GM19035 (cell line): ENCODE measurements around the gene CLSTN2.

ENCODE experiments used
- ATAC-seq: cut with Tn5 transposase; IDR thresholded peaks from one replicate; pipeline ENCODE4 v1.9.1; 2021; ENCODE audit not compliant: unreplicated experiment

Gene CLSTN2

DNA sequence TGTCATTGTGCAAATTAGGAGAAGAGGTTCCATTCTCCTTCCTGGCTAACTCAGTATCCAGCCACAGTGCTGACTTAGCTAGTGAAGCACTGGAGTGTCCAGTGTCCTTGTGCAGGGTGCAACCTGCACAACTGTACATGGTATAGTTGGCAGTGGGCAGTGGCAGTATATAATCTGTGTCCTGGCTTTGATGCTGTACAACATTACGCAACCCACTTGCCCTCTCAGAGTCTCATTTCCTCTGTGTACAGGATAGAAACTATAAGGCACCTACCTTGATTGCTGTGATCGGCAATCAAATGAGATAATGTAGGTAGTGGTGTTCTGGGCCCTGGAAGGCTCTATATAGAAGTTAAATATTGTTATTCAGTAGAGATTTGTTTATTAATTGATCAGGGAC is 333.6 kb downstream of the CLSTN2 start:
- ATAC-seq = no peak

GRCh38 chr3:140270329-140270728 is 335.3 kb downstream of the CLSTN2 start:
- ATAC-seq = no peak

GRCh38 chr3:140273542-140274195 is 338.7 kb downstream of the CLSTN2 start:
- no peak for ATAC-seq

DNA sequence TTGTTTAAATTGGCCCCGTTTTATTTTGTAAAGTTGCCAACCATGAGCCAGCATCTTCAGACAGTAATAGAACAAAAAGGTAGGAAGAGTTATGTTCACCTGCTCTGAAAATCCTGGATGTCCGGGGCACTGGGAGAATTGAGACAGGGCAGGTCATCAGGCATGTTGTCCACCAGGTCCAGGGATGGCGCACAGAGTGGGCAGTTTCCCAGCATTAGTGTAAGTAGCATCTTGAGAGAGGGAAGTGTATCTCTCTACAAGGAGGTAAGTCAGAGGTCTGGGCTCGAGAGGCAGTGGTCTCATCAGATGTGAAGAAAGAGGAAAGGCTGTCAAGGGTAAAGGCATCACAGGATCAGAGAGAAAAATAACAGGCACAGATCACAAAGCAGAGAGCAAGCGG is 339.4 kb downstream of the CLSTN2 start:
- no peak for ATAC-seq

- no peak for ATAC-seq
Measured at GRCh38 chr3:140276703-140277102, 341.7 kb downstream of the CLSTN2 start.

GRCh38 chr3:140277886-140278285 is 342.9 kb downstream of the CLSTN2 start:
- no peak for ATAC-seq

GRCh38 chr3:140284372-140284771 is 349.4 kb downstream of the CLSTN2 start:
- ATAC-seq = no peak

DNA sequence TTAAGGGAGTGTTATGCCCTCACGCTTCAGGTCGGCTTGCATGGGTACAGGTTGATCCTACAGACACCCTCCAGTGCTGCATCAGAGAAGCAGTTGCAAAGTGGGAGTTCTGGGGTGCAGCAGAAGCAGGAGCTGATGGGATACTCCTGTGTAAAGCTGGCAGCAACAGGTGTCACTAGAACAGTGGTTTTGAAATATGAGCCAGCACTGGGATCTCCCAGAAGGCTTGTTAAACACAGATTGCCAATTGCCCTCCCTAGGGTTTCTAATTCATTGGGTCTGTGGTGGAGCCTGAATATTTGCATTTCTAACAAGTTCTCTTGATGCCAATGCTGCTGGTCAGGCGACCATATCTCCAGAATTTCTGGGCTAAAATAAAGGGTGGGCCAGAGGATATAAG is 350.4 kb downstream of the CLSTN2 start:
- ATAC-seq = no peak

- no peak for ATAC-seq
Measured at GRCh38 chr3:140288595-140288994, 353.6 kb downstream of the CLSTN2 start.

DNA sequence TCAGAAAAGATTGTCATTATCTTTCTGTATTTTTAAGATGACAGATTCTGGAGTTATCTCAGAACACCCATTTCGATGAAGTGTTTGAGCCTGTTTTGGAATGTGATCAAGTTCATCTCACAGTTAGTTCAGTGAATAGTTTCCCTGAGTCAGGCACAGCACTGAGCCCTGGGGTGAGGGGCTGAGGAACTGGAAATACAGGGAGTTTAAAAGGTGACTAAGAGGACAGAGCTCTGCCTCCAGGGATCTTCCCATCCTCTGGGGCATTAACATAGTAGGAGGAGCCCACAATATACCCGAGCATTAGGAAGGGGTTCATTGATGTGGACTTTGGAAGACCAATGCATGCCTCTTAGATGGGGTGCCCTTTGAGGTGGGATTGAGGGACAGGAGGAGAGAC is 355.1 kb downstream of the CLSTN2 start:
- ATAC-seq = no peak

DNA sequence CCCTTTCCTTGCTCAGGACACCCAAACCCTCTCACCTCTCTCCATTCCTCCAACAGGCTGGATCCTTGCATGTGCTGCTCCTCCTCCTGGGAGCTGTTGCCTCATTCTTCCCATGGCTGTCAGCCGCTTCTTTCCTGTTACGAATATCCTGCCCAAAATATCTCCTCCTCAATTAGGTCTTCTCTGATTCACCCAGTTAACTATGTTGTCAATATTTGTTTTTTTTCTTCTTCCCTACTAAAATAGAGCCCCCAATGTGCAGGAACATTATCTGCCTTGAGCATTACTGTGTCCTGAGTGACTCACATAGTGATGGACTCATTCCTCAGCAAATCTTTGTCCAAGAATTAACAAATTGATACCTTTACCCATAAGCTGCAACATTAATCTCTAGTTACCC is 357.2 kb downstream of the CLSTN2 start:
- ATAC-seq = no peak

DNA sequence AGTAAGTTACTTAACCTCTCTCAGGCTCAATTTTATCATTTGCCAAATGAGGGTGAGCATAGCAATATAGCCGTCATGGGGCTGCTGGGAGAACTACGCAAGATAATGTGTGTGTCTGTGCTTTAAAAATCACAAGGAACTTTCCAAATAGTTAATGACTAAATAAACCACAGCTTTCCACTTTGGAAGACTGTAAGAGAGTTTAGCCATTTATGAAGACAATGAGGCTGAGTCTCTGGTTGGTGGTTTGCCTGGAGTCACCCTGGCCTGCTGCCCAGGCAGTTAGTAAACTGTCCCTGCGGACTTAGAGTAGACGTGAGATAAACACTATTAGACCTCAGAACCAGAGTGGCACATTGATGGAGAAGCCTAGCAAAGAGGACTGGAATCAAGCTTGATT is 357.7 kb downstream of the CLSTN2 start:
- ATAC-seq = no peak

DNA sequence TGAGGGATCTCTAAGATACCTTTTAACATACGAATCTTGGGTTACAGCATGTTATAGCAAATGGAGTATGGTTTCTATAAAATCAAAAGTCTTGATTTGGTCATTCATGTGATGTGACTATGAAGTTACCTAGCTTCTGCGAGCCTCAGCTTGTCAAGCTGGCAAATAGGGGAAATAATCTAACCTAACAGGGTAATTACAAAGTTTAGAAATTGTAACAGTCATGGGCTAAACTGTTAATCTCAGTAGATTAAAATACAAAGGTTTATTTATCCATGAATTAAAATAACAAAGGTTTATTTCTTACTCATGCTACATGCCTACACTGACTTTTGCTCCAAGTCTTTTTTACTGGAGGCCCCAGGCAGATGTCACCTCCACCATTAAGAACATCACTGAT is 359.1 kb downstream of the CLSTN2 start:
- no peak for ATAC-seq

- ATAC-seq = no peak
Measured at GRCh38 chr3:140296796-140297352, 361.9 kb downstream of the CLSTN2 start.

DNA sequence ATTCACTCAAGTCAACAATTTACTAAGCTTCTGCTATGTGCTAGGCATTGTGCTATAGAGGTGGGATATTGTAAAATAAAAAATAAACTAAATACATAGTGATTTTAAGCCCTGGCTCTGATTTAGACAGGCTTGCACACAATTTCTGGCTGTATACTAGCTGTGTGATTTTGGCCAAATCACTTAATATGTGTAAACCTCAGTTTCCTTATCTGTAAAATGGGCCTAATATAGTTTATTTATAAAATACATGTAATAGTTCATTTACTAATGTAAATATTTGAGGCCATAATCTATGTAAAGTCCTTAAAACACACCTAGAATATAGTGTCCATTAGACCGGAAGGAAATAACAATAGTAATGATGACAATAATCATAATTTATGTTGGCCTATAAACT is 363.1 kb downstream of the CLSTN2 start:
- ATAC-seq = no peak

- ATAC-seq = no peak
Measured at GRCh38 chr3:140298569-140299070, 363.6 kb downstream of the CLSTN2 start.

- ATAC-seq = no peak
Measured at GRCh38 chr3:140303875-140304274, 368.9 kb downstream of the CLSTN2 start.

GRCh38 chr3:140308535-140308934 is 373.6 kb downstream of the CLSTN2 start:
- ATAC-seq = no peak

DNA sequence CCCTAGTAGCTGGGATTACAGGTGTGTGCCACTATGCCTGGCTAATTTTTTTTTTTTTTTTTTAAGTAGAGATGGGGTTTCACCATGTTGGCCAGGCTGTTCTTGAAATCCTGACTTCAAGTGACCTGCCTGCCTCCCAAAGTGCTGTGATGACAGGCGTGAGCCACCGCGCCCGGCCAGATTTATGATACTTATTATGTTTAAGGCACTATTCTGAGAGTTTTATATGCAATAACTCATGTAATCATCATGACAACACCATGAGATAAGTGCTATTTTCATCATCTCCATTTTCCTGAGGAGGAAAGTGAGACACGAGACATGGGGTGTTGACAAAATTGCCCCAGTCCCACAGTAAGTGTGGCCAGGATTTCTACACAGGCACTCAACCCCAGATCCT is 376.4 kb downstream of the CLSTN2 start:
- ATAC-seq = no peak

- ATAC-seq = no peak
Measured at GRCh38 chr3:140315955-140316354, 381.0 kb downstream of the CLSTN2 start.

DNA sequence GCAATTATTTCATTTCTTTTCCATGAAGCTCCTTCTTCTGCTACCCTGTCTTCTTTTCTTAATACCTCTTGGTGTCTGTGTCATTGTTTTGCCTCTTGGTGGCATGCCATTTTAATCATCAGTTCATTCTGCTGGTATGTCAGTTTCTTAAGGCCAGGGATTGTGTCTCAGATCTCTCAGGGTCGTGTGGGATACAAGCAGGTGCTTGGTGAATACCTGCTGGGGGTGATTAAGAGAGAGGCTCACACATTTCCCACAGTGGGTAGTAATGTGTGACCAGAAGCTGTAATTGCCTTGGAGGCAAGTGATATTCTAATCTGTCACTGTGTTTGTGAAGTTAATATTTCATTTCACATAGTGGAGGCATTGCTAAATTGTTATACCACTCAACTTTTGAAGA is 381.5 kb downstream of the CLSTN2 start:
- no peak for ATAC-seq

GRCh38 chr3:140316868-140317400 is 381.9 kb downstream of the CLSTN2 start:
- no peak for ATAC-seq

DNA sequence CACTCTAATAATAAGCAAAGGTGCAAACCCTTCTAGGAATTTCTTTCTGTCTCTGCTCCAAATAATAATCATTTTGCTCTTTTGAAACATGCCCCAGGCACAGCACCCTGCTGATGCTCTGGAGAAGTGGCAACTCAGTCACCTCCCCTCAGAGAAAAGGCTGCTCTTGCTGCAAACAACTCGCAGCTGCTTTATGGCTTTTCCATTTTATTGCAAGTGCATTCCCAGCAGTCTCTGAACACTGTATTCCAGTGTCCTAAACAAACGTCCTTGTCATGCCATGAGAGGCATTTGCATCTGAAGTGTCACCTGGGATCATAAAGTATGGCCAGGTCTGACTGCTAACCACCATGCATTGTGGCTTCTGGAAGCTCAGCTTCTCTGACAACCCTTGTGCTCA is 384.8 kb downstream of the CLSTN2 start:
- ATAC-seq = no peak
